Tibial nerve (tissue), 4 donors: ENCODE data around the gene TFAP2E. TPM values are rescaled to one million over a fixed set of nuclear protein-coding genes. Genes with fewer than 3 reads are reported as not detected.
A peak's percentile ranks its signal among the peaks of the same experiment; 100 is the strongest.

ENCODE experiments used
- DNase-seq, 2 donors: peaks; one replicate each; pipeline ENCODE4 v3.0.0-alpha.2; 2019; ENCODE audit warnings: low spot score in 2 of 2
- H3K27ac ChIP-seq, 4 donors: fragments of 200-600 bp; sonication (generic) in 3 of 4; one replicate each; pipeline ENCODE4 v1.5.1; 2017 to 2019; ENCODE audit warnings: mild to moderate bottlenecking in 1 of 4
- H3K27me3 ChIP-seq, 2 donors: fragments of 200-600 bp; sonication (generic) in 1 of 2; one replicate each; pipeline versions ENCODE4 v1.5.1 to v1.6.0; 2017 to 2019
- H3K36me3 ChIP-seq, 3 donors: fragments of 200-600 bp; sonication (generic); one replicate each; pipeline ENCODE4 v1.5.1; 2018 to 2019
- H3K4me1 ChIP-seq, 4 donors: fragments of 200-600 bp; sonication (generic) in 3 of 4; one replicate each; pipeline ENCODE4 v1.5.1; 2017 to 2019
- H3K4me3 ChIP-seq, 4 donors: fragments of 200-600 bp; sonication (generic) in 3 of 4; one replicate each; pipeline ENCODE4 v1.5.1; 2017 to 2019; ENCODE audit warnings: mild to moderate bottlenecking in 1 of 4, moderate library complexity in 1 of 4
- H3K9me3 ChIP-seq, 4 donors: fragments of 200-600 bp; sonication (generic) in 3 of 4; one replicate each; pipeline ENCODE4 v1.5.1; 2017 to 2019
- CTCF ChIP-seq, 5 experiments: fragments of 200-600 bp in 3 of 5; fragments of 450-650 bp in 2 of 5; sonication (generic) in 3 of 5; IDR thresholded peaks; one replicate each; pipeline ENCODE4 v1.5.1; 2016 to 2019; ENCODE audit warnings: antibody characterized with exemption in 5 of 5, mild to moderate bottlenecking in 3 of 5, moderate library complexity in 2 of 5
- EP300 ChIP-seq, 2 donors: sonication (generic); formaldehyde crosslinking; IDR thresholded peaks; one replicate each; pipeline ENCODE4 v1.6.1; 2017; ENCODE audit warnings: antibody characterized with exemption in 2 of 2, mild to moderate bottlenecking in 1 of 2
- POLR2A ChIP-seq, 2 donors: fragments of 450-650 bp; IDR thresholded peaks; one replicate each; pipeline ENCODE4 v1.6.1; 2017; ENCODE audit warnings: antibody characterized with exemption in 2 of 2, mild to moderate bottlenecking in 2 of 2, moderate library complexity in 2 of 2
- WGBS, 2 donors: methylation state at CpG; one replicate each; pipeline ENCODE4 v1.1.5; 2018; 5-methylcytosine and 5-hydroxymethylcytosine counted together
- total RNA-seq, 4 donors: library from RNA; depleted of rRNA; stranded (reverse); fragments of >200 nt; gene quantifications; one replicate each; pipeline ENCODE4 v1.1.0, GENCODE V29; 2016

Gene TFAP2E
- total RNA-seq, 4 donors from 2014 or later: 0.44 to 3.3 (median 1.2) TPM

GRCh38 chr1:35560256-35561225, 12.6 kb upstream of the TFAP2E start:
- Histone ChIP-seq H3K4me3 (no peak overlapping the region), H3K9me3 (no peaks in the 10 kb centered on the region), H3K36me3 (peaks cover 0 to 52% (median 0%) of the 10 kb centered on the region in 3 donors), H3K27ac (peak overlapping the region in 3 of 4 donors; percentile 2 to 99 (median 70)), H3K4me1 (peaks cover 0 to 55% (median 16%) of the 10 kb centered on the region in 4 donors), H3K27me3 (no peaks in the 10 kb centered on the region)
- TF ChIP-seq EP300 (IDR thresholded peaks at IDR 0.05) (no peak), POLR2A (IDR thresholded peaks at IDR 0.05) (no peak), CTCF (IDR thresholded peaks at IDR 0.05) (no peak)
- no peak for DNase-seq
- 49 to 53% methylated on average over 33 to 41 of the region's 44 CpGs for WGBS, 2 donors

DNA sequence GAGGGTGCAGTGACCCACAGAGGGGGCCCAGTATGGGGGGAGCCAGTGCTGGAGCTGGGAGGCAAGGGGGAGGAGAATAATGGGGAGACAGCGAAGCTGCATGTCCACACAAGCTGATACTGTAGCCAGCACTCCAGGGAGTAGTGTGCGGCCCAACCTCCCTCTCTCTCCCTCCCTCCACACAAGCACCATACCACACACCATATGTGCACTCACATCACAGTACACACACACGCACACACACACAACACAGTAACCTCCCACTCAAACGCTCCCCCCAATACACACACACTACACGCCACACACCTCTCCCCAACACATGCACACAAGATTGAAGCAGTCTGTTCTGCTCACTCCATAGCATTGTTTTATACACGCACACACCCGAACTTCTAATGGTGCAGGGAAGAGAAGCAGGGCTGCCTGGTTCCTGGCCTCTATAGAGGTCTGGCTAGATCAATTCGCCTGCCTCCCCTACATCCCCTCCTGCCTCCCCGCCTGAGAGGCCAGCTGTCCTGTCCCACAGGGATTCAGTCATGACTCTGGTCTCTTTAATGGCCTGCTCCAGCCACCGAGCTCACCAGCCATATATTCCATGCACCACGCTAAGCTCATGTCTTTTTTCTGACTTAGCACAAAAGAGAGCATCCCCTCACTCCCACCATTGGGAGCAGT, 11.7 kb upstream of the TFAP2E start:
- Histone ChIP-seq H3K36me3 (peaks cover 0 to 61% (median 0%) of the 10 kb centered on the region in 3 donors), H3K9me3 (no peaks in the 10 kb centered on the region), H3K4me1 (peaks cover 0 to 46% (median 7%) of the 10 kb centered on the region in 4 donors), H3K4me3 (no peak overlapping the region), H3K27me3 (no peaks in the 10 kb centered on the region), H3K27ac (peak overlapping the region in 3 of 4 donors; percentile 2 to 99 (median 50))
- no peak for DNase-seq
- TF ChIP-seq POLR2A (IDR thresholded peaks at IDR 0.05) (no peak), CTCF (IDR thresholded peaks at IDR 0.05) (no peak), EP300 (IDR thresholded peaks at IDR 0.05) (no peak)
- WGBS, 2 donors: 73 to 75% methylated on average over 11 of the region's 11 CpGs

DNA sequence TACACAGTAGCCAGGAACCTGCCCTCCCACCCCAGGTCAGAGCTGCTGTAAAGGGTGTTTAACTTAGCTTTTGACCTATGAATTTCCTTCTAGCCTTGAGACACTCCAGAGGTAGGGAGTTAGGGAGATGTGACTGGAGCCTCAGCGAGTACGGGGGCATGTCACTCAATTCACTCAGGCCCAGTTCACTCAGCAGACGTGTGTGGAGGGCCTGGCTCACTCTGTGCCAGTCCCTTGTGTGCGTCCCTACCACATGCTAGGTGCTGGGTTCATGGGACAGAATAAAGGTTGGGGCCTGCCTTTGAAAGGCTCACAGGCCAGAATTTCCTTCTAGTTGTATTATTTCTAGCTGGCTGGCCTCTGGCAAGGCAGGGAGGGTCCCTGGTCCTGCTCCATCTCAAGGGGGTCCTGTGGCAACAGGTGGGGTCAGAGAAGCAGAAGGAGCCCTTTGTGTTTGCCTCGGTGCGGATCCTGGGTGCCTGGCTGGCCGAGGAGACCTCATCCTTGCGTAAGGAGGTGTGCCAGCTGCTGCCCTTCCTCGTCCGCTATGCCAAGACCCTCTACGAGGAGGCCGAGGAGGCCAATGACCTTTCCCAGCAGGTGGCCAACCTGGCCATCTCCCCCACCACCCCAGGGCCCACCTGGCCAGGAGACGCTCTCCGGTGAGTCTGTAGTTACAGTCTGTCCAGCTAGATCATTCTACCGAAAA, 11.0 kb upstream of the TFAP2E start:
- Histone ChIP-seq H3K27me3 (no peaks in the 10 kb centered on the region), H3K4me1 (peaks cover 0 to 44% (median 4%) of the 10 kb centered on the region in 4 donors), H3K36me3 (peaks cover 0 to 67% (median 0%) of the 10 kb centered on the region in 3 donors), H3K4me3 (no peak overlapping the region), H3K9me3 (no peaks in the 10 kb centered on the region), H3K27ac (no peak overlapping the region)
- DNase-seq: no peak
- TF ChIP-seq EP300 (IDR thresholded peaks at IDR 0.05): no peak
- TF ChIP-seq CTCF (IDR thresholded peaks at IDR 0.05): no peak
- TF ChIP-seq POLR2A (IDR thresholded peaks at IDR 0.05): no peak
- 72 to 94% methylated on average over 13 to 15 of the region's 15 CpGs for WGBS, 2 donors

DNA sequence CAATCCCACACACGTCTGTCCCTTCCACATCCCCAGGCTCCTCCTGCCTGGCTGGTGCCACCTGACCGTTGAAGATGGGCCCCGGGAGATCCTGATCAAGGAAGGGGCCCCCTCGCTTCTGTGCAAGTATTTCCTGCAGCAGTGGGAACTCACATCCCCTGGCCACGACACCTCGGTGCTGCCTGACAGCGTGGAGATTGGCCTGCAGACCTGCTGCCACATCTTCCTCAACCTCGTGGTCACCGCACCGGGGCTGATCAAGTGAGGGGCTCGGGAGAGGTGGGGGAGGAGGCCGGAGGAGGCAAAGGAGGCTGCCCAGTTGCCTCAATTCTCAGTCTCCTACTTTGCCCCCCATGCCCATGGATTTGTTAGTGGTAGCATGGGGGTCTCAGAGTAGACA, 9.9 kb upstream of the TFAP2E start:
- TF ChIP-seq EP300 (IDR thresholded peaks at IDR 0.05): no peak
- no peak for TF ChIP-seq CTCF (IDR thresholded peaks at IDR 0.05)
- no peak for TF ChIP-seq POLR2A (IDR thresholded peaks at IDR 0.05)
- no peak overlapping the region for H3K4me3 ChIP-seq
- H3K9me3 ChIP-seq: no peaks in the 10 kb centered on the region
- peaks cover 0 to 74% (median 0%) of the 10 kb centered on the region in 3 donors for H3K36me3 ChIP-seq
- WGBS, 2 donors: 68 to 74% methylated on average over 12 of the region's 12 CpGs
- H3K27me3 ChIP-seq: no peaks in the 10 kb centered on the region
- no peak overlapping the region for H3K27ac ChIP-seq
- H3K4me1 ChIP-seq: peaks cover 0 to 40% (median 3%) of the 10 kb centered on the region in 4 donors
- DNase-seq: no peak
